MG63 (cell line): ENCODE measurements around the gene YES1. TPM values are rescaled to one million over a fixed set of nuclear protein-coding genes. Genes with fewer than 3 reads are reported as not detected.

ENCODE experiments used
- total RNA-seq: library from RNA; depleted of rRNA; stranded (reverse); fragments of >200 nt; shearing (Covaris generic); gene quantifications from 2 replicates; pipeline ENCODE4 v1.2.3, GENCODE V29; 2014; ENCODE audit warnings: low replicate concordance; rRNA removed

The YES1 gene
- total RNA-seq, 1 experiment from 2014 or later: 68.5 TPM

Other genes starting within 250 kb of the YES1 start
- gene CETN1, start 231.9 kb downstream of the YES1 start, total RNA-seq: not detected in 2 replicates
- gene CLUL1, start 215.3 kb downstream of the YES1 start, total RNA-seq: not detected in 2 replicates
- gene TYMS, start 154.6 kb downstream of the YES1 start, total RNA-seq: 55.7 and 57.0 TPM in 2 replicates
- 0.27 and 7.8 TPM in 2 replicates for gene ENOSF1, start 99.6 kb downstream of the YES1 start, total RNA-seq
- gene ADCYAP1, start 92.6 kb upstream of the YES1 start, total RNA-seq: 2.8 and 5.7 TPM in 2 replicates